Stimulated activated CD4-positive, alpha-beta T cell treated with anti-CD3 and anti-CD28 coated beads, Interleukin-15, amount 100 ng/mL, for 48 hours (primary cell): ENCODE data around the gene KCNG2.
"Not testable (repeated sequence)": the region's sequence is repeated elsewhere in the genome, so short reads cannot be mapped to it uniquely, and the experiment has no call there.

Experiments
- DNase-seq, 2 donors: peaks; one replicate each; pipeline ENCODE4 v3.0.0-alpha.2; 2020; ENCODE audit warnings: low read depth in 2 of 2

Gene KCNG2

GRCh38 chr18:79853303-79853992 lies 55.7 kb downstream of the KCNG2 start:
- DNase-seq = no peak

- DNase-seq = no peak
Observed at GRCh38 chr18:79853993-79854364, 56.2 kb downstream of the KCNG2 start.

GRCh38 chr18:79855147-79855933 lies 57.6 kb downstream of the KCNG2 start:
- no peak for DNase-seq

- no peak for DNase-seq
Observed at GRCh38 chr18:79856119-79857007, 58.6 kb downstream of the KCNG2 start.

GRCh38 chr18:79857082-79857671 lies 59.4 kb downstream of the KCNG2 start:
- no peak for DNase-seq

- no peak for DNase-seq
Observed at GRCh38 chr18:79859314-79859713, 61.6 kb downstream of the KCNG2 start.

GRCh38 chr18:79861687-79862086 lies 63.9 kb downstream of the KCNG2 start:
- no peak for DNase-seq

GRCh38 chr18:79862562-79862961 lies 64.8 kb downstream of the KCNG2 start:
- no peak for DNase-seq

- DNase-seq = no peak
Observed at GRCh38 chr18:79863161-79864005, 65.6 kb downstream of the KCNG2 start.

GRCh38 chr18:79864006-79864725 lies 66.4 kb downstream of the KCNG2 start:
- DNase-seq = no peak

- DNase-seq = not testable (repeated sequence)
Observed at GRCh38 chr18:79864955-79865354, 67.2 kb downstream of the KCNG2 start.

- not testable (repeated sequence) for DNase-seq
Observed at GRCh38 chr18:79865951-79866350, 68.2 kb downstream of the KCNG2 start.

- no peak for DNase-seq
Observed at GRCh38 chr18:79866889-79867574, 69.3 kb downstream of the KCNG2 start.

- DNase-seq = no peak
Observed at GRCh38 chr18:79867666-79868065, 69.9 kb downstream of the KCNG2 start.

- no peak for DNase-seq
Observed at GRCh38 chr18:79868168-79868784, 70.5 kb downstream of the KCNG2 start.

GRCh38 chr18:79868811-79869541 lies 71.2 kb downstream of the KCNG2 start:
- DNase-seq = no peak

- DNase-seq = no peak
Observed at GRCh38 chr18:79869591-79870300, 72.0 kb downstream of the KCNG2 start.
